ENCODE data around the gene FTCD. TPM values are rescaled to one million over a fixed set of nuclear protein-coding genes. Genes with fewer than 3 reads are reported as not detected.

FTCD gene
- total RNA-seq, 2 experiments from 2014 or later = 0.52 to 0.85 TPM

DNA sequence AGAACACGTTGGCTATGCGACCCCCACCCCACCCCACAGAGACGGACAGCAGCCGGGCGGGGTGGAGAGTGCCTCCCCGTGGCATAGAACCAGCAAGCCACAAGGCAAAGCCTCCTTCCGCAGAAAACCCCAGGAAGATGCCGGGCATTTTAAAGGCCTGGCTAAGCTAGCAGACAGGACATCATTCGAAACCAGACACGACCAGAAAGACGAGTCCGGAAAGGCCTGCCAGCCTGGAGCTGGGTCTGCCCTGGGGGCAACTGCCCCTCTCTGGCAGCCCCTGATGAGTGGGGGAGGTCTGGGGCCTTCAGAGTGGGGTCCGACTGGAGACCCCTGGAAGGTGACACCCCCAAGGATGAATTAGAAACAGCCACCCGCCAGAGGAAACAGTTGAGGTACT is 8.5 kb downstream of the FTCD start:
- POLR2A ChIA-PET = no interaction called here
- TF ChIP-seq, protein P1, sequence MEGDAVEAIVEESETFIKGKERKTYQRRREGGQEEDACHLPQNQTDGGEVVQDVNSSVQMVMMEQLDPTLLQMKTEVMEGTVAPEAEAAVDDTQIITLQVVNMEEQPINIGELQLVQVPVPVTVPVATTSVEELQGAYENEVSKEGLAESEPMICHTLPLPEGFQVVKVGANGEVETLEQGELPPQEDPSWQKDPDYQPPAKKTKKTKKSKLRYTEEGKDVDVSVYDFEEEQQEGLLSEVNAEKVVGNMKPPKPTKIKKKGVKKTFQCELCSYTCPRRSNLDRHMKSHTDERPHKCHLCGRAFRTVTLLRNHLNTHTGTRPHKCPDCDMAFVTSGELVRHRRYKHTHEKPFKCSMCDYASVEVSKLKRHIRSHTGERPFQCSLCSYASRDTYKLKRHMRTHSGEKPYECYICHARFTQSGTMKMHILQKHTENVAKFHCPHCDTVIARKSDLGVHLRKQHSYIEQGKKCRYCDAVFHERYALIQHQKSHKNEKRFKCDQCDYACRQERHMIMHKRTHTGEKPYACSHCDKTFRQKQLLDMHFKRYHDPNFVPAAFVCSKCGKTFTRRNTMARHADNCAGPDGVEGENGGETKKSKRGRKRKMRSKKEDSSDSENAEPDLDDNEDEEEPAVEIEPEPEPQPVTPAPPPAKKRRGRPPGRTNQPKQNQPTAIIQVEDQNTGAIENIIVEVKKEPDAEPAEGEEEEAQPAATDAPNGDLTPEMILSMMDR (IDR thresholded peaks at IDR 0.05) = no peak
- no peak overlapping the region for H3K4me3 Mint-ChIP-seq
- no peak overlapping the region for H3K27ac Mint-ChIP-seq
- H3K4me1 Mint-ChIP-seq (ENCODE audit: low read depth) = peaks cover 12% of the 10 kb centered on the region
- intact Hi-C loops (cut with micrococcal nuclease) = no loop called here
- H3K9me3 Mint-ChIP-seq = no peaks in the 10 kb centered on the region
- DNase-seq (no peak), ATAC-seq (no peak)
- no peaks in the 10 kb centered on the region for H3K36me3 Mint-ChIP-seq (ENCODE audit: low read depth)
- no peaks in the 10 kb centered on the region for H3K27me3 Mint-ChIP-seq
- CTCF ChIA-PET = no interaction called here

DNA sequence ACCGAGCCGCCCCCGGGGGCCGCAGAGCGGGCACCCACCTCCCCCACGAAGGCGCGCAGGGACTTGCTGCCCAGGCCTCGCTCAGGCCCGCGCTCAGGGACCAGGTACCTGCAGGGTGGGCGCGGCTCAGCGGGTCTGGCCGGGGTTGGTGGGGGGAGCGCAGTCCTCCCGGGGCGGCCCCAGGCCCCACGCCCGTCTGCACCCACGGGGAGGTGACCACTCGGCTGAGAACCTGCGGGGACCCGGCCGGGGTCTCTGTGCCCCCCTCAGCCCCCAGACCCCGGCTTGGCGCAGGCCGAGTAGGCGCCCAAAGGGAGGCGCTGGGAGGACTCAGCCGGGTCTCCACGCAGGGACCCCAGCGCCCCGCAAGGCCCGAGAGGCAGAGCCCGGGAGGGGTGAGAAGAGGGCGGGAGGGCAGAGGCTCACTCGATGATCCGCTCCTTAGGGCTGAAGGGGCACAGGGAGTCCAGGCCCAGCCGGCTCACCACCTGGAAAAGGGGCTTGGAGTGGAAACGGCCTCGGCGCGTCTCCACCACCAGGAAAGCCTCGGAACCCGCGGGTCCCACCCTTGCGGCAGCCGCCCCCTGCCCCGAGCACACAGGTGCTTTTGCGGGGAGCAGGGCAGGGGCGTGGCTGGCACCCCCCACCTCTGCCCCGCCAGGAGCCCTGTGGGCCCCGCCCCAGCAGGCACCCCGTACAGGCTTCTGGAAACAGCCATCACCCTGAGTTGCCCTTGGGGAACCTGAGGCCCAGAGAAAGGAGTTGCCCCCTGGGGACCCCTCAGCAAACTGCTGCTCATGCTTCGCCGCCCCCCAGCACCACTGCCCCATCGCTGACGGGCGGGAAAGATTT is 9.3 kb downstream of the FTCD start:
- Mint-ChIP-seq H3K27me3 (no peaks in the 10 kb centered on the region), H3K36me3 (ENCODE audit: low read depth) (no peaks in the 10 kb centered on the region), H3K27ac (no peak overlapping the region), H3K9me3 (no peaks in the 10 kb centered on the region), H3K4me3 (no peak overlapping the region), H3K4me1 (ENCODE audit: low read depth) (peaks cover 12% of the 10 kb centered on the region)
- ChIA-PET CTCF (no interaction called here), POLR2A (no interaction called here)
- intact Hi-C loops (cut with micrococcal nuclease) = no loop called here
- ATAC-seq (no peak), DNase-seq (no peak)
- TF ChIP-seq, protein P1 (IDR thresholded peaks at IDR 0.05) = no peak

DNA sequence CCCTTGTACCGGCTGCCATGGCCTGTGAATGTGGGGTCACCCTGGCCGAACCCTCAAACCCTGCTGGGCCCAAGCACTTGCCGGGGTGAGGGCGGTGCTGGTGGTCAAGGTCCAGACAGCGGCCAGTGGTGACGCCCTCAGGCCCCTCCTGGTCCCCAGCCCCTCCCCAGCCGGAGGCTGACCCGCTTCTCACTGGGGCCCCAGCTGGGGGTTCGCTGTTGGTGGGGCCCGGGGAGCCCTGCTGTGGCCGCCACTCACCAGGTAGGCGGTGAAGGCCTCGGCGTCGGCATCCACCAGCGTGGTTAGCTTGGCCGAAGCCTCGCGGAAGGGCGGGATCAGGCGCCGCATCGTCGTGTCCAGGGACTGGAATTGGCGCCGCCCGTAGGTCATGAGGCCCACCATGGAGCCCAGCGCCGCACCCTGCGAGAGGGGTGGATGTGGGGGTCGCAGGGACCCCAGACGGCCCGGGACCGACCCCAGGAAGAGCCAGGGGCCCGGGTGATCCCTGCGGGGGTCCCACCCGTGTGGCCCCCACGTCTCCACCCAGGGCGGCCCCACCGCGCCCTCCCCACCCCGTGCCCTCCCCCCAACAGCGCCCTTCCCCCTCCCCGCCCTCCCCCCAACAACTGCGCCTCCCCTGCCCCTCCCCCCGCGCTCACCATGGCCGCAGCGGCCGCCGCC is 10.1 kb downstream of the FTCD start:
- Mint-ChIP-seq H3K27ac (no peak overlapping the region), H3K36me3 (ENCODE audit: low read depth) (no peaks in the 10 kb centered on the region), H3K27me3 (no peaks in the 10 kb centered on the region), H3K4me1 (ENCODE audit: low read depth) (peaks cover 12% of the 10 kb centered on the region), H3K9me3 (no peaks in the 10 kb centered on the region), H3K4me3 (no peak overlapping the region)
- ChIA-PET POLR2A (no interaction called here), CTCF (no interaction called here)
- no peak for ATAC-seq
- intact Hi-C loops (cut with micrococcal nuclease) = no loop called here
- TF ChIP-seq, protein P1 (IDR thresholded peaks at IDR 0.05) = no peak
- DNase-seq = no peak

DNA sequence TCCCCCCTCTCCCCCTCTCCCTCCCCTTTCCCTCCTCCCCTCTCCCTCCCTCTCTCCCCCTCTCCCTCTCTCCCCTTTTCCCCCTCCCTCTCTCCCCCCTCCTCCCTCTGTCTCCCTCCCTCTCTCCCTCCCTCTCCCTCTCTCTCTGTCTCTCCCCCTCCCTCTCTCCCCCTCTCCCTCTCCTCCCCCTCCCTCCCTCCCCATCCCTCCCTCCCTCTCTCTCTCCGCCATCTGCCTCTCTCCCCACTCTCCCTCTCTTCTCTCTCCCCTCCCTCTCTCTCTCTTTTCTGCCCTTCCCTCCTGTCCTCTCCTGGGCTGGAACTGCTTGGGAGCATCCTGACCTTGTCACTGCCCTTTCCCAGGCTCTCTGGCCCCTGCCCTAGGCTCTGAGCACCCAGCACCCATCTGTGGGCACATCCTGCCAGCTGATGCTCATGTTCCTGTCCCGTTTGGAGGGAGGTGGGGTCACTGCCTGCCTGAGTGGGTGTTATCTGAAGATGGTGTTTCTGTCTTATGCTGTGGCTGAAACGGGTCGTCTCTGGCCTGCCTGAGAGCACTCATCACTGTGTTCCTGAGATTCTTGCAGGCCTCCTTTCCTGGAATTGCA is 10.8 kb downstream of the FTCD start:
- ATAC-seq = no peak
- no peaks in the 10 kb centered on the region for H3K27me3 Mint-ChIP-seq
- TF ChIP-seq, protein P1 (IDR thresholded peaks at IDR 0.05) = no peak
- peak overlapping the region; percentile 85 for H3K27ac Mint-ChIP-seq
- intact Hi-C loops (cut with micrococcal nuclease) = no loop called here
- H3K36me3 Mint-ChIP-seq (ENCODE audit: low read depth) = no peaks in the 10 kb centered on the region
- H3K9me3 Mint-ChIP-seq = no peaks in the 10 kb centered on the region
- H3K4me1 Mint-ChIP-seq (ENCODE audit: low read depth) = peaks cover 12% of the 10 kb centered on the region
- ChIA-PET CTCF (interaction anchor here (1.1 to 3.8 kb wide), 10 partner anchors 9 to 178 kb away, joined by 3 to 50 read pairs (median 6); partner anchors contain the start of genes MCM3AP and YBEY), POLR2A (interaction anchor here (0.9 to 2.6 kb wide), 2 partner anchors 38 to 171 kb away, joined by 3 to 15 read pairs; no protein-coding TSS in a partner anchor)
- H3K4me3 Mint-ChIP-seq = no peak overlapping the region
- DNase-seq = peak; percentile 65

Data from activated CD8-positive, alpha-beta T cell treated with anti-CD3 and anti-CD28 coated beads for 36 hours (primary cell).